Stimulated activated CD8-positive, alpha-beta memory T cell treated with anti-CD3 and anti-CD28 coated beads, Interleukin-4, amount 100 ng/mL, for 24 hours (primary cell): ENCODE data around the gene FHAD1.

Experiments
- DNase-seq: peaks from one replicate; pipeline ENCODE4 v3.0.0-alpha.2; 2020; ENCODE audit warnings: low read depth

FHAD1 gene

DNA sequence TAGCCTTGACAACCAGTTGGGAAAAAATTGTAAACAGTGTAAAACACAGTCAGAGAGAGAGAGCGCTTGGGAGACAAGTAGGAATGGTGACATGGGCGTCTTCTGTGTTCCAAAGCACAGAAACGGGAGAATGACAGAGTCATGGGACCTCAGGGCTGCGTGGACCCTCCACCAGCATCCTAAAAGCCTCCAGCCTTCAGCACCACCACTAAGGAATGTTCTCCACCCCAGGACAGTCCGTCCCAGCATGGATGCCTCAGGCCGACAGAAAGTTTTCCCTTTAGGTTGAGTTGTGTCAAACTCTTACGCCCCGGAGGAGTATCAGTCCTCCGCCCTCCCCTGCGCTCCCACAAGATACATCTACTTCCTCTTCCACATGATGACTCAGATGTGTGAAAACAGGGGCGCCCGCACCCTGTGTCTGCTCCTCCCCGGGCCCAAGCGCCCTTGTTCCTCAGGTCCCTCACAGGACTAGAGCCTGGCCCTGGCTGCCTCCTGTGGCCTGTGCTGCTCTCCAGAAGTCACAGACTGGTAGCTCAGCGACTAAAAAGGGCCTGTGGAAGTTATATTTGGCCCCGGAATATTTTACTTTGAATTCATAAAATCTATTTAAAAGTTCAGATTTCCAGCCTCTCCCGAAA, 98.8 kb downstream of the FHAD1 start:
- peak; percentile 57 for DNase-seq

DNA sequence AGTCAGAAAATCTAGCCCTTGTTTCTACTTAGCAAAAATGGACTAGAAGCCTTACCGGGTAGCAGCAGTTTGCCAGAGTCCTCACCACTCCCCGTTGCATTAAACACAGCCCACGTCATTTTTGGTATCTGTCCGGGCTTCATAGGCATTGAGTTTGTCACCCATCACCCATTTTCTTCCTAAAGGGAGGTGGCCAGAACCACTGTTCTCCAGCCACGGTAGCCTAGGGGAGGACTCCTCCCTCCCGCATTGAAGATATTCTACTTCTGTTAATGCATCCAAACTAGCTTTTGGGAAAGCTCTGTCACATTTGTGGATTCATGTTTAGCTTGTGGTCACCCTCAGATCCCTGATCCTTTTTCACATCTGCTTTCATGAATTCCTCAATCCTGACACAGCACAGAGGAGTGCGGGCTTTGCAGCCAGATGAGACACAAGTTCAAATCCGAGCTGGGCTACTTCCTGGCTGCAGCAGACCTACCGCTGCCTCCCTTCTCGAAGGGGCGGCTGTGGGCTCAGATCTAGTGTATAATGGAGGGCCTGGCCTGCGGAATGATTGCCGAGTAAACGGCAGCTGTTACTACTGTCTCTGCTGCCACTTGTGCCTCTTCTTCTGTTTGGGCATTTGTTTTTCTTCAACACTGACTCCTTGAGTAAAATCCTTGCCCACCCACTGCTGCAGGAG, 99.5 kb downstream of the FHAD1 start:
- DNase-seq: no peak

DNA sequence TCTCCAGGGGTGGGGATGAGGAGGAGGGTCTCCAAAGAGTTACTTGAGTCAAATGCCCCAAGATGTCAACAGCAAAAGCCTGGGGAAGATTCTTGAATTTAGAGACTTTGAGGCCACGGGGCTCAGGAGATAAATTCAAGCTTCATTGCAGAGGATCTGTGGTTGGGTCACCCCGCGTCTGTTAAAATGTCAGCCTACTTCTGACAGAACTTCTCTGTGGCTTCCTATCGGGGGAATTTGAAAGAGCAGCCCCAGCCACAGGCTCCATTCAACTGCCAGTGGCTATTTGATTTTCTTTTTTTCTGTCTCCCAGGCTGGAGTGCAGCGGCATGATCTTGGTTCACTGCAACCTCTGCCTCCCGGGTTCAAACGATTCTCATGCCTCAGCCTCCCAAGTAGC, 100.2 kb downstream of the FHAD1 start:
- DNase-seq: no peak

DNA sequence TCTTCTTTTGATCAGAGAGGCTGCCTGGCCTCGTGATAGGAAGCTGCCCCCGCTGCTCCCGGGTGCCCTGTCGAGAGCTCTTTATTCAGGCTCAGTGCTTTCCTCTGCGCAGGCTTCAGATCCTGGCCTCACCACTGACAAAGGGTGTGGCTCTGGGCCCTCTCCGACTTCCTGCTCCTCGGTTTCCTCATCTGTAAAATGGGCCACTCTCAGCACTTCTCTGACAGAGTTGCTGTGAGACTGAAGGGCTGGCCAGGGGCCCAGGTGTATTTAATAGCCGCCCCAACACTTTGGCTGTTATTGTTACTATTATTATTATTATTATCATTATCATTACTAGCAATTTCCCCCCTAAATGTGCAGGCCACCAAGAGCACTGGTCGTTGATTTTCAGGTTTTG, 101.6 kb downstream of the FHAD1 start:
- no peak for DNase-seq

DNA sequence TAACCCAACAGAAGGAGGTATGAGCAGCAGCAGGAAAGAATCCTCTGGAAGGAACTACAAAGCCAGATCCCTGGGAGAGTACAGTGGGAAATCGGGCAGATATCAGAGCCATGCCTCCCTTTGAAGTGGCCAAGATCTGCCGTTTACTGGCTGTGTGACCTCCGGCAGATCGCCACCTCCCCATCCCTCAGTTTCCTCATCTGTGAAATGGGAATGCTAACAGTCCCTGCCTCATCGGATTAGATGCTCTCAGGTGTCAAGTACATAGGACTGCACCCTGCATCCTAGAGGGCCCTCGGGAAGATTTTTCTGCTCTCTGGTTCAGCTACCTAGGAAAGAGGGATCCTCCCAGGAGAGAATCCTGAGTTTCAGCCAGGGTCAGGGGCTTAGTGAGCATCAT, 102.1 kb downstream of the FHAD1 start:
- DNase-seq: no peak

DNA sequence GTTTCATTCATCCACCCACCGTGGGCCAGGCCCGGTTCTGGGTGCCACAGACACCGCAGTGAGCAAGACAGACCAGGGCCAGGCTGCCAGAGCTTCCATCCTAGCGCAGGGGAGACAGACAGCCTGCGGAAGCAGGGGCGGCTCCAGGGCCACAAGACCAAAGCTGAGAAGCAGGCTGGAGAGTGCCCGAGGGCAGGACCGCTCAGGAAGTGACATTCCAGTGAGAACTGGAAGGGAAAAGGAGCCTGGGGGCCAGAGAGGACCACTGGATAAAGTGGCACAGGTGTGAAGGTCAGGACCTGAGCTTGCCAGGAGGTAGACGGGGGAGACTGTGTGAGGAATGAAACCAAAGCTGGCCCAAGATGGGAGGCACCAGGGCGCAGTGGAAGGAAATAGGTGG, 103.1 kb downstream of the FHAD1 start:
- no peak for DNase-seq

DNA sequence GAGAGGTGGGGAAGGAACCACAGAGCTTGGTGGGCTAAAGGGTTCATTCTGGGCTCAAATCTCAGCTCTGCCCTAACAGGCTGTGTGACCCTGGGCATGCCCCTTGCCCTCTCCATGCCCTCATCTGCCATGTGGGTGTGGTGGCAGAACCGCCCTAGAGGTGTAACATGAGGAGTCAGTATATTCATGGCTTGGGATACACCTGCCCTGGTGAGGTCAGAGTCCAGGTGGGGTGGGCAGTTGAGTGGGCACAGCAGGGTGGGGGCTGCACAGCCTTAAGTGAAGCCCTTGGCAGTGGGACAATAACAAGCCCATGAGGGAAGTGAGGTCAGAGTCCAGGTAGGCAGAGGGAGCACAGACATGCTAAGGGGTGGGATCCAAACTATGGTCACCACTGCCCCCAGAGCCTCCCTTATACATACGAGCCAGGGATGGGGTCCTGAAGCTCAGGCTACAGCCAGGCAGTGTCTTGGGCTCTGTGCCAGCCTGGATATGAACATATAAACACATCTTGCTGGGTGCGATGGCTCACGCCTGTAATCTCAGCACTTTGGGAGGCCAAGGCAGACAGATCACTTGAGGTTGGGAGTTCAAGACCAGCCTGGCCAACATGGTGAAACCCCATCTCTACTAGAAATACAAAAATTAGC, 103.7 kb downstream of the FHAD1 start:
- no peak for DNase-seq

DNA sequence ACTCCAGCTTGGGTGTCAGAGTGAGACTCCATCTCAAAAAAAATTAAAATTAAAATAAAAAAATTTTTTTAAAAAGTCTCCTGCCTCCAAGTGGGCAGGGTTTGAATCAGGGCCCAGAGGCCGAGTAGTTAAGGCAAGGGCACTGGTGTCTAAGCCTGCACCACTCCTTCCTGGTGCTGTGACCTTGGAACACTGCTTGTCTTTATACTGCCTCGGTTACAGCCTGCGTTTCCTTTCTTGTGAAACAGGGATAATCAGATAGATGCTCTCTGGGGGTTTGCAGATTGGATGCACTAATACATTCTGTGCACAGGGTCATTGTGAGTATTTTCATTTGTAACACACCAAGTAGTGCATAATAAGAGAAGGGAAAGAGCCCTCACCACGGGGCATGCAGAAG, 104.3 kb downstream of the FHAD1 start:
- DNase-seq: no peak

DNA sequence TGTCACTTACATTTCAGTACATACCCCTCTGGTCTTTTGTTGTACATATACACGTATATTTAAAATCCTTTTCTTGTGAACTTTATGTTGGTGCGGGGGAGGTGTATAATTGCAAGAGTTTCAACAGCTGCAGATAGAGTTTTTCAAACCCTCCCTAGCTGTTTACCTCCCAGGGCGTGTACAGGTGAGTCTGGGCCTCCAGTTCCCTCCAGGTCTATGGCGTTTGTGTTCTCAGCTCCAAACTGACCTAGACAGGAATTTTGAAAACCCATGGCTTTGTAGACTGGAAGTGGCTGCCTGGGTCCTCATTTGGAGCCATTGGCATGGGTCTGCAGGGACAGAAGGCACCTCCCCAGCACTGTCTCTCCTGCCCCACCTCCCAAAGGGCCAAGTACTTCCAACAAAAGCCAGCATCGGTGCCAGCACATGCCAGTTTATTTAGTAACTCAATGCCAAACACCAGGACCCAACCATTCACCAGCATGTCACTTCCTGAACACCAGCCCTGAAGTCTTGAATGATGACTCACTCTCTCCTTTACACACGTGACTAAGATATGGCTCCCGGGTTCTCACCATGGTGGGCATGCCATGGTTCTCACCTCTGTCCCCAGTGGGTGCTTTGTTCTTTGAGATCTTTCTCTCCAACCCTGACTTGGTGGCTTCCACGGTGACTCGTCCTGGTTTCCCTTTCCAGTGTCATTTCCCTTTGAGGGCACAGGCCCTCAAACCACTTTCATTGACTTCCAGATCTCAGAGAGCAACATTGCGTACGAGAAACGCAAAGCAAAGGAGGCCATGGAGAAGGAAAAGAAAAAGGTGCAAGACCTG, 105.3 kb downstream of the FHAD1 start:
- peak; percentile 19 for DNase-seq

DNA sequence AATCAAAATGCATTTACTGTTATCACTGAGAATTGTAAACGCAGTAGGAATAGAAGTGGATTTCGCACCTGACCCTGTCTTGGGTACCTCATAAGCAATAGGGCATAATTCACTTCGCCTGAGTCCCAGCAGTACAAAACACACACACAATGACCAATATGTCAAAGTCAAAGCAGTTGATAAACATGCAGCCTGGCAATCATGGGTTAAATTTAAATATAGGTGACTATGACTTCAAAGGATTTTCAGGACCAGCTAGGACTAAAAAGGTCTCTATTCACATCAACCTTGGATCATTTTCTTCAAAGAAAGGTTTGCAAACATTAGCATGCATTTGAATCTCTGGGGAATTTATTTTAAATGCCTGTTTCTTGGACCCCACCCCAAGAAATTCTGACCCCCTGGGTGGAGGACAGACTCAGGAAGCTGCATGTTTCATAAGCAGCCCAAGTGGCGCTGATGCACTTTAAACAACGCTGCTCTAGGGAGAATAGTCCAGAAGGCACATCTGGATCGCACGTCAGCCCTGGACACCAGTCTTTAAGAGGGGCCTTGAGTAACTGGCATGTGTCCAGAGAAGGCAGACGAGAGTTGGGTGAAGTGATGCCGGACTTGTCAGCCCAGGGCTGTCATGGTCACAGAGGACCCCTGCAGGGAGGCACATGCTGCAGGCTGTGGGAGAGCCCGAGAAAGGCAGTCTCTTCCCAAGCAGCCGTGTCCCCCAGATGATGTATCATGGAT, 107.0 kb downstream of the FHAD1 start:
- no peak for DNase-seq

DNA sequence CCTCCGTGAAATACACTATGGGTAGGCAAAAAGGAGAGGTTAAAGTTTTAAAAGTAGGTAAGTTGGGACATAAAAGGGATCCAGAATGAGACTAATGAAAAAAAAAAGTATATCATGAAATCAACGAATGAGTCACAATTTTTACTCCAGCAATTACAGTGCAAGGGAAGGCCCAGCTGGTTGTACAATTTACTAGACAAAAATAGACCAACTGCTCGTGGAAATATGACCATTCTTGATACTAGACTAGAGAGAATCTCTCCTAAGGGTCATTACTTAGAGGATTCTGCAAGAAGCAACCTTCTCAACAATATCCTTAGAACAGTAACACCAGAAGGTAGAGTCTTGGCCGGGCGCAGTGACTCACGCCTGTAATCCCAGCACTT, 107.5 kb downstream of the FHAD1 start:
- DNase-seq: no peak

DNA sequence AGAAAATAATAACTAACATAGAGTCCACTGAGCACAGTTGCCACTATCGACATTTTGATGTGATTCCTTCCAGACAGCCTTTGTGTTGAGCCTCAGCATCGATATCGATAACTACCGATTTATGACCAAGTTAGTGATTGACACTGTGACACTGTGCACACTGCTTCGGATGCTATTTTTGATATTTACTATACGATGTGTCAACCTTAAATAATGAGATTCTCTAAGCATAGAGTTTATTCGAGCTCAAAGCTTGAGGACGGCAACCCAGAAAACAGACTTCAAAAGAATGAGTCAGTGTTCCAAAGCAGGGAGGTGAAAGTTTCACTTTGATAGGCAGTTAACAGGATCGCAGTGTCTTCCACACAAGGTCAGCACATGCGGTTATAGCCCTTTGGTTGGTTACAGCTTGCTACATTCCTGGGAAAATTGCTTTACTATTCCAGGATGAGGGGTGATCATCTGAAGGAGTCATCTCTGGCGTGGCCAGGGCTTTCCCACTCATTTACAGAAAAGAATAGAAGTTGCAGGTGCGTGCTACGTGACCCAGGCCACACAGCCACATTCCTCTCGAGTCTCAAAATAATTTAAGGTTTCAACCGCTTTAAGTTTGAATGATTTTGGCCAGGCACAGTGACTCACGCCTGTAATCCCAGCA, 109.1 kb downstream of the FHAD1 start:
- no peak for DNase-seq

DNA sequence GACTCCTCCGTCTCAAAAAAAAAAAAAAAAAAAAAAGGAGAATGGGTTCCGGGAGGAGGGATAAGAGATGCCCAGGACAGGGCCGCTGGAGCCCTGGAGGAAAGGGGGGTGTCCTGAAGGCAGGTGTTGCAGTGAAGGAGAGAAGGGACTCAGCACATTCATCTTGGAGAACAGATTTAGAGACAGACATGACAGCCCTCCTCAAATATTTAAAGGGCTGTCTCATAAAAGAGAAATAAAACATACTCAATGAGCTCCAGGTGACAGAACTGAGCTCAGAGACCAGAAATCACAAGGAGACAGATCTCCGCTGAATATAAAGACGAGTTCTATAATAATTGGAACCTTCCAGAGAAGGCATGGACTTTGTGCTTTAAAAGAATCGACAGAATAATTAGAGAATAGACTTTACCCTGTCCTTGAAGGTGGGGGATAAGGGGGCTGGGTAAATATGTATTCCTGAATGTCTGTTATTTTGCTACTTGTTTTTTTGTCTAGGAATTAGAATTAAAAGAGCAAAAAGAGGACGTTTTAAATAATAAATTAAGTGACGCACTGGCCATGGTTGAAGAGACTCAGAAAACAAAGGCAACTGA, 110.7 kb downstream of the FHAD1 start:
- DNase-seq: no peak

DNA sequence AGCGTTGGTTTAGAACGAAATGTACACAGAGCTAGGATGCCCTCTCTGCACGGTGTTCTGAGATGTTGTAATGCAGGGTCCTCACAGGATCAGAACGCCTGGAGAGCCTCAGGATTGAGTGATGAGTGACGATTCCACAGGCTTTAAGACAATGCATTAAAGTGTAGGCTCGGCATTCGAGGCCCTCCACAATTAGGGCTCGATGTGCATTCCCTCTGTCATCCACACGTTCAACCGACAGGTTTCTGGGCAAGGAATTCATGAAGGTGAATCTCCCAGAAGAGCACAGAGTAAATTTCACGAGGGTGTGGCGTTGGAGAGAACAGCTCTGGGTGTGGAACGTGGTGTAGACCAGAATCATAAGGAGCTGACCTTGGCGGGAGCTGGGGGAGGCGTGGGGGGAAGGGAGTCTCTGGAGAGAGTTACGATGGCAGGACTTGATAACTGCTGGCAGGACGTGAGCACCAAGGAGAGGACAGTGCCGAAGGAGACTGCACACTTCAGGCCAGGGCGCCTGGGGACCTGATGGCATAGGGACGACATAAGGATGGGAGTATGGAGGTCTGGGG, 111.6 kb downstream of the FHAD1 start:
- no peak for DNase-seq

DNA sequence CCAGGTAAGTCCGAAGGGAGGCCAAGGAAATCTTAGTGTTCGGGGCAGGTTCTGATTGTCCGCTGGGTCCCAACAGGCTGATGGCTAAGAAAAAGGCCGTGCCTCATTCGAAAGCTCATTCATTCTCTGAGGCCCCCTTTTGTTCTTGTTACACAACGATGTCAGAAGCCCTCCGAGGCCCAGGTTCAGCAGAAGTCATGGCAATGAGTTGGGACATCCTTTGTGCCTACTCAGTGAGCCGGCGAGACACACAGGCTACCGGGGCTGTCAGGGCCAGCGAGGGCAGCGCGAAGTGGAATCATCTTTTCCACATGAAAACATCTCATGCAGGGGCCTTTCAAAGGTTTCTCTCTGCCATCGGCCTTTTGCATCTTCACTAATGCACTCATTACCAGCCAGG, 113.7 kb downstream of the FHAD1 start:
- DNase-seq: no peak

DNA sequence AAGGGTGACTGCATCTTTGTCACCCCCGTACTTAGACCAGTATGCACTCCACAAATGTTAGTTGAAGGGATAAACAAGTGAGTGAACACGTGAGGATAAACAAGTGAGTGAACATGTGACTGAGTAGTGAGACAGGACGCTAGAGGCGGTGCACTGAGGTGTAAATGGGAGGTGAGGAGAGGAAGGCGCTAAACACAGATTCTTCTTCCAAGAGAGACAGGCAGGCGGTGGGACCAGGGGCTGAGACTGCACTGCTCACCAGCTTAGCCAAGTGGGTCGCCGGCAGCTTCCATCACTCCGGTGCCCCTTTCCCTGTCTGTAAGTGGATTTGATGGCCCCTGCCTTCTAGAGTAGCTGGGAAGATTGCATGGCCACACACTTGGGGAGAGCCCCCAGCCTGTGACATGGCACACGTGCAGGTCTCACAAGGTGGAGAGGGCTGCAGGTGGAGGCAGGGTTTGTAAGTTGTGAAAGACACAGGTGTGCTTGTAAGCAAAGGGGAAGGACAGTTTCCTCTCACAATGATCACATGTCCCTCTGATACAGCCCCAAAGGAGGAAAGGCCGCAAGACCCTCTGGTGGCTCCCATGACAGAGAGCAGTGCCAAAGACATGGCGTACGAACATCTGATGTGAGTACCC, 115.2 kb downstream of the FHAD1 start:
- no peak for DNase-seq

DNA sequence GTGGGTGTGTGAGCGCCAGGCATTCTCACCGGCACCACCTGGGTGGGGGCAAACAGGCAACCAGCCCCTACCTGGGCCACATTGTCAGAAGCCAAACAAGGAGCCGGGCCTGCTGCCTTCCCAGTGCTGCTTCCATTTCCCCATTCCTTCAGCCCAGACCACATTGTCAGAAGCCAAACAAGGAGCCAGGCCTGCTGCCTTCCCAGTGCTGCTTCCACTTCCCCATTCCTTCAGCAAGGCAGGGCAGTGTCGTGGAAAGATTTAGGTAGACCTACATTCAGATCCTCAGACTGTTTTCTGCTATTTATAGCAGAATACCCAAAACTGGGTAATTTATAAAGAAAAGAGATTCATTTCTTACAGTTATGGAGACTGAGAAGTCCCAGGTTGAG, 115.7 kb downstream of the FHAD1 start:
- DNase-seq: no peak

DNA sequence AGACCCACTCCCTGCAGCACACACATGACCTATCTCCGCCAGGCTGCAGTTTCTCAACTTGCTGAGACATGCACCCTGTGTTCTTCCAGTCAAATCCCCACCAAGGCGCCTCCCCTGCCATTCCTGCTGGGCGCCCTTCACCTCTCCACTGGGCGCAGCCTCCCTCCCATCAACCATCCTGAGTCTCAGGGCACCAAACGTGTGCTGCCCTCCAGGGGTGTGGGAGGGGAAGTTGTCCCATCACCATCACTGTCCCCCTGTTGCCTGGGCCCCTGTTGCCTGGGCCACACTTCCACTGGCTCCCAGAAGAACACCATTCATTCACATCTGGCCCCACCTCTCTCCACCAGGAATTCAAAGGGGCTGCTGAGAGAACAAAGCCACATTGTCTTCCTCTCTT, 117.7 kb downstream of the FHAD1 start:
- no peak for DNase-seq

DNA sequence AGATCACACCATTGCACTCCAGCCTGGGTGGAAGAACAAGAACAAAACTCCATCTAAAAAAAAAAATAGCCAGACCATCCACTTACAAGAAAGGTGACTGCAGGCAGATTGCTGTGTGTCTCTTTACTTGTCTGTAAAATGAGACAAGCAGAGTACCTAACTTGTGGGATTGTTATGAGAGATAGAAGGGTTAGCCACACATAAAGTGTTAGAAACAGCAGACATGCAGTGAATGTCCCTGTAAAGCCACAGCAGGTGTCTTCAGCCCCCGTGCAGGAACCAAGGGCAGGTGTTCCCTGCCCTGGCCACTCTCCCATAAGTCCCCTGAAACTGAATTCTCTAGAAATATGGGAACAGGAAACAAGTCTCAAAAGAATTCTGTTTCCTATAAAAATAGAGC, 121.9 kb downstream of the FHAD1 start:
- no peak for DNase-seq

DNA sequence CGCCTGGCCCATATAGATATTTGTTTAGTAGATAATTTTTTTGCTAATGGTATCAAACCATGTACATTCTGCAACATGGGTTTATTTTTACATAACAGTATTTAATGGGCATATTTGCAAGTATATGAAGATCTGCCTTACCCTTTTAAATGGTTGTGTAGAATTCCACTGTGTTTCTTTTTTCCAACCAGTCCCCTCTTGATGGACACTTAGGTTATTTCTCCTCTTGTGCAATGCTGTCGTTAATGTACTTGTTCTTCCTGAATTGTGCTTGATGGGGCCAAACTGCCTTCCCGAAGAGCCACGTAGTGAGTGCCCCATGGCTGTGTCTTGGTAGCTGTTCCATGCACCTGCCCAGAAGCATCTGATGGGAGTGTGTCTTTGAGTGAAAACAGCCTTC, 123.2 kb downstream of the FHAD1 start:
- DNase-seq: no peak
